Right renal pelvis (tissue), 4 donors: ENCODE measurements around the gene ZIM2. TPM values are rescaled to one million over a fixed set of nuclear protein-coding genes. Genes with fewer than 3 reads are reported as not detected.

ENCODE experiments used
- DNase-seq, 4 donors: peaks; one replicate each; pipeline ENCODE4 v3.0.0-alpha.2; 2013; ENCODE audit warnings: low read depth in 4 of 4, low spot score in 3 of 4, missing footprints in 1 of 4
- polyA plus RNA-seq, 4 donors: library from polyadenylated mRNA; unstranded; fragments of 120-200 nt; gene quantifications; one replicate each; pipeline ENCODE4 v1.2.1, GENCODE V29; 2013; ENCODE audit not compliant: insufficient read length in 4 of 4

The ZIM2 gene
- polyA plus RNA-seq, 4 donors, result 0.62 to 2.0 (median 1.6) TPM

GRCh38 chr19:56813531-56813930 lies 27.0 kb downstream of the ZIM2 start:
- DNase-seq, result no peak

DNA sequence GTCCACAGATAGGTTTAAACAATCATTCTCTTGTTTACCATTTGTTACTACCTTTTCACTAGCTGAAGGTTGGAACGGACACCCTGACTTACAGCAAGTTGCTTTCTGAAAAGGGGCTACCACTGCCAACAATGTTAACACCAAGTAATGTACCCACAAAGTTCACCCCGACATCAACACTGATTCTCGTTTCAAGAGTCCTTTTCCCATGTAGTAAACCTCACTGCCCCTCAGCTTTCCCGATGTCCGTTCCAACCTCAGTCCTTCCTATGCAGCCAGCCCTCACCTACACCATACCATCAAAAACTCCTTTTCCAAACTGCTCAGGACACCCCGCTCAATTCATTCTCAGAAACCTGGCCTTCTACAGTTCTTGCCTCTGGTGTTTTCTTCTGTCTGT lies 29.0 kb downstream of the ZIM2 start:
- no peak for DNase-seq

DNA sequence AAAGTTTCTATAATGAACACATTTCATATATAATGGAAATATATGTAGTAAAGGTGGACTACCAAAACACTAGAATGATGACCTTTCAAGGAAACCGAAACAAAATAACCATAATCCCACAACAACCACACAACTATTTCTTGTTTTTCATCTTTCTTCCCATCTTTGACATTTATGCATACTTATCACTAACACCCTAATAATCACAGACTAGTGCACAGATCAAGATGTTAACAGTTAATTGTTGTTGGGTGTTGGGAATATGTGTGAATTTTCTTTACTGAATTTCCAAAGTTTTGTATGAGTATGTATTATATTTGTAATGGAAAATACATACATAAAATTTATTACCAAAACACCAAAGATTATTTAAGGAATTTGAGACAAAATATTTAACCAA lies 30.3 kb downstream of the ZIM2 start:
- DNase-seq, result no peak

DNA sequence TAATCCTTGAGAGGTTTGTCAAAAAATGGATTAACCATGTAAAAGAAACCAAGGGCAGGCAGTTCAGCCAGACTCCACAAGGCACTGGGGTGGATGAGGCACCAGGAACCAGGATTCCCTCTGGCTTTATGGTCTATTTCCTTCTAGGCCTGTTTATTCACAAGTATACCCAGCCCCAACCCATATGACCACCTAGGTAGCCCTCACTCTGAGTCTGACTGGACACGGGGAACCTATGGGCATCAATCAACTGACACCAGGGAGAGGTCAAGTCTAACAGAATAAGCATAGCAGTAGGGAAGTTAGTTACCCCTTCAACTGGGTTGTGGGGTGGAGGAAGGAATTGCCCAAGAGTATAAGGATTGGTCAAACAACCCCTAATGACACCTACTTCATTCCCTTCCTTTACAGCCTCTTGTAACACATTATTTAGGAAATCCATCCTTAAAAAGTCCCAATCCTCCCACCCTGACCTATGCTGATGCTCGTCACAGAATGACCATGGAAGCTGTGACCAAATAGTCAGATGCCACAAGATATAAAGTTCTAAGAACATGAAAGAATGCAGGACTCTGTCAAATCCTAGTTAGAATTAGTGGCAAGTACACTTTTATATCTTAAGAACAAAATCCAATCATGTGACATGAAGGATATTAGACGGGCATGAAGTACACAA lies 31.7 kb downstream of the ZIM2 start:
- no peak for DNase-seq

GRCh38 chr19:56806639-56807038 lies 33.9 kb downstream of the ZIM2 start:
- DNase-seq, result no peak

GRCh38 chr19:56778351-56778750 lies 62.2 kb downstream of the ZIM2 start:
- DNase-seq, result no peak

DNA sequence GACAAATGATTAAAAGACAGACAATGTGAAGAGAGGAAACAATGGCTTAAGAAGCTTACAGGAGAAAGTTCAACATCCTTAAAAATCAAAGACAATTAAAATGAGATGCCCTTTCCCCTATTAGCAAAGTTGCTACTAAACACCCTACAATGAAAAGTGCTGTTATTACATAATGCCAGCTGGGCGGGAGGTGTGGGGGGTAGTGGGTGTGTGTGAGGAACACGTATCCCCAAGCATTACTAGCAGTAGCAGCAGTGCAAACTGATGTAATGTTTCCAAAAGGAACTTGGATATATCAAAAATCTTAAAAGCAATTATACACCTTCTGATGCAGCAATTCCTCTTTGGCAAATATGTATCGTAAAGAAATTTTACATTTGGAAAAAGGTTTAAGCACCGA lies 70.9 kb downstream of the ZIM2 start:
- no peak for DNase-seq

DNA sequence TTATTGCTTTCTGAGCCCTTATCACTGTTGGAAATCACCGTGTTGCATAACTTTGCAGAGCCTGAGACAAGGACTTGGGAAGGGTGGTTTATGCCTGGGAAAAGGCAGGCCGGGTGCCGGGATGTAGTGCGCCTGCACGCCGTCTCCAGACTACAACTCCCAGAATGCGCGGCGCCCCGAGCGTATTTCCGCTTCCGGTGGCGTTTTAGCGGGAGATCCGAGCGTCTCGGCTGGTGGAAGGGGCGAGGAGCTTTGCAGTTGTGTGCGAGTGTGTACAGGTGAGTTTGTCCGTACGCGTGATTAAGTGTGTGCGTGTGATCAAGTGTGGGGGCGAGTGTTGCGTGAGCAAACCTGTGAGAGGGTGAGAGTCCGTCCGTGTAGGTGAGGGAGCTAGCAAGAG lies 75.4 kb downstream of the ZIM2 start:
- peak; percentile 45 to 66 (median 63) for DNase-seq

- no peak for DNase-seq
Measured at GRCh38 chr19:56764196-56764695, 76.3 kb downstream of the ZIM2 start.

DNA sequence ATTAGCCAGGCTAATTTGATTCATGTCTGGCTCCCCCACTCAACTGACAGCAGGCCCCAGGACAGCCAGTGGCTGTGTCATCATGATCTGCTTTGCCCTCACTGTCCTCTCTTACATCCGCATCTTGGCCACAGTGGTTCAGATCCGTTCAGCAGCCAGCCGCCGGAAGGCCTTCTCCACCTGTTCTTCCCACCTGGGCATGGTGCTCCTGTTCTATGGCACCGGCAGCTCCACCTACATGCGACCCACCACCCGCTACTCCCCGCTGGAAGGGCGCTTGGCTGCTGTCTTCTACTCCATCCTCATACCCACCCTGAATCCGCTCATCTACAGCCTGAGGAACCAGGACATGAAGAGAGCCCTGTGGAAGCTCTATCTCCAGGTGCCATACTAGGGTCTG lies 79.7 kb downstream of the ZIM2 start:
- no peak for DNase-seq

- no peak for DNase-seq
Measured at GRCh38 chr19:56759531-56759930, 81.0 kb downstream of the ZIM2 start.

GRCh38 chr19:56751078-56751489 lies 89.4 kb downstream of the ZIM2 start:
- peak; percentile 34 to 42 (median 37) for DNase-seq

- no peak for DNase-seq
Measured at GRCh38 chr19:56750658-56751057, 89.9 kb downstream of the ZIM2 start.

GRCh38 chr19:56748378-56748777 lies 92.1 kb downstream of the ZIM2 start:
- peak; percentile 36 to 45 (median 40) for DNase-seq

GRCh38 chr19:56746367-56746766 lies 94.2 kb downstream of the ZIM2 start:
- no peak for DNase-seq

DNA sequence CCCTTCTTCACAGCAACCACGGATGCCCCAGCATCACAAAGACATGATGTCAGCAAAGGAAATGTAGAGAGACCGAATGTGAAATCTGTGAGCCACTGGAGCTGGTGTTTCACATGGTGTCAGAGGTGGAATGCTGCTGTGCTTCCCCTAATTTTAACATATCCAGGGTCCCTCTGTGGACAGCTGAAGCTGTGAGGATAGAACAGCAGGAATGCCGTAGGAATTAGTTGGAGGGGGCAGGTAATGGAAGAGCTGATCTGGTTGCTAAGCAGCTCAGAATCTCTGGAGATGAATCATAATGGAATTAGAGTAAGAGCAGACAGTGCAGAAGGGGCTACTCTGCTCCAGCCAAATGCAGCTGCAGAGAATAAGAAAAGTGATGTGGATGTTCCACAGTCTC lies 100.0 kb downstream of the ZIM2 start:
- DNase-seq, result no peak

DNA sequence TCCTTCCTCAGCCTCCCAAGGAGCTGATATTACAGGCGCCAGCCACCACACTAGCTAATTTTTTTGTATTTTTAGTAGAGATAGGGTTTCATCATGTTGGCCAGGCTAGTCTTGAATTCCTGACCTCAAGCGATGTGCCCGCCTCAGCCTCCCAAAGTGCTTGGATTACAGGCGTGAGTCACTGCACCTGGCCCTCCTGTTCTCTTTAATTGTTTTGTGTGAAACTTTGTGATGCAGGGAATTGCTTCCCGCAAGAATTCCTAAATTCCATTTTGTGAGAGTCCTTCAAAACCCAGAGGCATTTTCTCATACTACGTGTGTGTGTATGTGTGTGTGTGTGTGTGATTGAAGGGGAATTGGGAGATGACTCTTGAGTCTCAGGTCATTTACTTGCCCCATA lies 104.0 kb downstream of the ZIM2 start:
- DNase-seq, result no peak

GRCh38 chr19:56732976-56733375 lies 107.5 kb downstream of the ZIM2 start:
- peak in 3 of 4 donors; percentile 33 to 40 (median 38) for DNase-seq

DNA sequence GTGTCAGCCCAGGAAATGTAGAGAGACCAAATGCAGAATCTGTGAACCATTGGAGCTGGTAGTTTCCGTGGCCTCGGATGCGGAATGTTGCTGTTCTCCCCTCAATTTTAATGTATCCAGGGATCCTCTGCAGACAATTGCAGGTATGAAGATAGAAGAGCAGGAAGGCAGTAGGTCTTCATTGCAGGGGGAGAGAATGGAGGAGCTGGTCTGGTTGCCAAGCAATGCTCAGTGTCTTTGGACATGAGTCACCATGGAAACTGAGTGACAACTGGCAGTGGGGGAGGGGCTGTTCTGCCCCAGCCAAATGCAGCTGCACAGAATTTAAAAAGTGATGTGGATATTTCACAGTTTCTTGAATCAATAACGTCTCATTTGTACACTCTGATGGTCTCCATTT lies 112.8 kb downstream of the ZIM2 start:
- DNase-seq, result no peak

GRCh38 chr19:56725829-56726424 lies 114.6 kb downstream of the ZIM2 start:
- DNase-seq, result peak in 1 of 4 donors; percentile 11
